Iris pigment epithelial cell (primary cell): ENCODE measurements around the gene PEX26.
"Not testable (repeated sequence)": the region's sequence is repeated elsewhere in the genome, so short reads cannot be mapped to it uniquely, and the experiment has no call there.

Source experiments
- DNase-seq: peaks from one replicate; pipeline ENCODE4 v3.0.0-alpha.2; 2011; ENCODE audit warnings: low read depth

The PEX26 gene

DNA sequence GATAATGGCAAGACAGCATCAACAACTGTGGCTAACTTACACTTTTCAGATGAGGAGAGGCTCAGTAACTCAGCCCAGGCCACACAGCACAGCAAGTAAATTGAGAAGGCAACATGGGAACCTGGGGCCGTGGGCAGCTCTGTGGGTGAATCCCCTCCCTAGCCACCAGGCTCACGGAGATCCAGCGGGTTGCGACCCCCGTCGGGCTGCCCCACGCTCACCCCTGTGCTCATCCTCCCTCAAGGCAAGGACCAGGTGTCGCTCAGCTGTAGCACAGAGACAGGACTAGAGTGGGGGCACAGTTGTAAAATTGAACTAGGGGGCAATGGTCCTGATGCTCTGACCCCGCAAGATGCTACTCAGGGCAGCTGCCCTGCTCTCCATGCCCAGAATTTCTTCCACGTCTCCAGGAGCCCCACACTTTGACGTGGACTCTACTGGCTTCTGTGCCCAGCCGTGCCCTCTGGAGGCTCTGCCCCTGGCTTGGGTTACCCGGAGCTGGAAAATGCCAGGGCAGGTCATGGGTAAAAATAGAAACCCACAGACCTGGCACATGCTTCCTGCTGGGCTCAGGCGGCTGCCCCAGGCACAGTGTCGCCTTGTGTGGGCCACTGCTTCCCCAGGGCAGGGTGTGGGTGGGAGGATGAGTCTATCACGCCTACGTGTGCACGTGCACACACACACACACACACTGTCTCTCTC is 41.8 kb downstream of the PEX26 start:
- DNase-seq: no peak

DNA sequence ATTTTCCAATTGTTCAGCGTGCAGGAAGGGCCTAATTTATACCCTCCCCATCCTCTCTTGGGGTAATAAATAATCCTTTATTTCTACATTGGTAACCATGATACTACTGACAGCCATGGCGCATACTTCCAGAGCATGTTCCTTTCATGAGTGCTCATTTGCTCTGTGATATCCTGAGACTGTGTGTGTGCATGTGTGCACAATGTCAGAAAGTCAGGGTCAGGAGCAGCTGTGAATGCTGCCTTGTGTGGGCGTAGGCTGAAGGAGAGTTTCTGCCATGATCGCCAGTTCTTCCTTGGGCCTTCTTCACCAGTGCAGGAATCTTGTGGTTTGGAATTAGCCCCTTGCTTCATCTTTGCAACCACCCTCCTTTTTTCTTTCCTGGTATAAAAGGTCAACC is 43.1 kb downstream of the PEX26 start:
- DNase-seq: no peak

DNA sequence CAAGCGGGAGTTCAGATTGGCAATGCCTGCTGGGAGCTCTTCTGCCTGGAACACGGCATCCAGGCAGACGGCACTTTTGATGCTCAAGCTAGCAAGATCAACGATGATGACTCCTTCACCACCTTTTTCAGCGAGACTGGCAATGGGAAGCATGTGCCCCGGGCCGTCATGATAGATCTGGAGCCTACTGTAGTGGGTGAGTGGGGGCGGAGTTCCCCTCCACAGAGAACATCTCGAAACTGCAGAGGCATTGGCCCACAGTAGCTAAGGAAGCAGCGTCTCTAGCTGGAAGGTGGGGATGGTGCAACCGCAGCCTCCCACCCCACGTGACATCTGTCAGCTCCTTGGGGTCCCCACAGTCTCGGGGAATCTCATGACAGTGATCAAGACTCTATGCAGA is 43.7 kb downstream of the PEX26 start:
- DNase-seq: no peak

DNA sequence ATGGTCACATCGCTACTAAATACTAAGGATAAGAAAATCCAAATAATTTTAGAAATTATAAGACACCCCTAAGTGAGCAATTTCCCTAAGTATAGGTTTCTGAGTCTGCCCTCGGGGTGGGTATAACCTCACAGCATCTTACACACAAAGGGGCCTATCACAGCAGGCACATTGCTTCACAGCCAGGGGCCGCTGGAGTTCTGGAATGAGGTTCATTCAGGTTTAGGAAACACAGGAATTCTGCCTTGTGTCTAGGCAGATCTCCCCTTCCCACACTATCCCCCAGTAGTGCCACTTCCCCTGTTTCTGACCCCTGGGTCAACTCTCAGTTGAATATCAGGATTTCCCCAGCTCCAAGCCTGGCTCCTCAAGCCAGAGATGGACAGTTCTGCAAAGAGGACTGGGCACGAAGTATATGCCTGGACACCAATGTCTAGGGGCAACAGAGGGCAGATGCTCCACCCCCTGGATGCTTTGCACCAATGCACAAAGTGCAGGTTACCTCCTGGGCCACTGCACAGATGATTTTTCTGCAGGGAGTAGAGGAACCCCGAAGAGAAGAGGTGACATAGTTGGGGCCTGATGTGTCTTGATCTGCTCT is 44.3 kb downstream of the PEX26 start:
- no peak for DNase-seq

DNA sequence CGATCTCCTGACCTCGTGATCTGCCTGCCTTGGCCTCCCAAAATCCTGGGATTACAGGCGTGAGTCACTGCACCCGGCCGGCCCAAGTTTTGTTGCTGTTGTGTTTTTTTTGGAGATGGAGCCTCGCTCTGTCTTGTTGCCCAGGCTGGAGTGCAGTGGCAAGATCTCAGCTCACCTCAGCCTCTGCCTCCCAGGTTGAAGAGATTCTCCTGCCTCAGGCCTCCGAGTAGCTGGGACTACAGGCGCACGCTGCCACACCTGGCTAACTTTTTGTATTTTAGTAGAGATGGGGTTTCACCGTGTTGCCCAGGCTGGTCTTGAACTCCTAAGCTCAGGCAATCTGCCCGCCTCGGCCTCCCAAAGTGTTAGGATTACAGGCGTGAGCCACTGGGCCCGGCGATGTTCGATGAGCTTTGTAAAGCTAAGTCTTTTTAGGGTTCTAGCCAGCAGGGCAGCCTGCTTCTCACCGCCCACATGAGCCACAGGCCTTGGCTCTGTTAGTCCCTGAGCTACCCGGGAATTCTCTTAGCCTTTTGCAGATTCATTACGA is 45.8 kb downstream of the PEX26 start:
- not testable (repeated sequence) for DNase-seq

DNA sequence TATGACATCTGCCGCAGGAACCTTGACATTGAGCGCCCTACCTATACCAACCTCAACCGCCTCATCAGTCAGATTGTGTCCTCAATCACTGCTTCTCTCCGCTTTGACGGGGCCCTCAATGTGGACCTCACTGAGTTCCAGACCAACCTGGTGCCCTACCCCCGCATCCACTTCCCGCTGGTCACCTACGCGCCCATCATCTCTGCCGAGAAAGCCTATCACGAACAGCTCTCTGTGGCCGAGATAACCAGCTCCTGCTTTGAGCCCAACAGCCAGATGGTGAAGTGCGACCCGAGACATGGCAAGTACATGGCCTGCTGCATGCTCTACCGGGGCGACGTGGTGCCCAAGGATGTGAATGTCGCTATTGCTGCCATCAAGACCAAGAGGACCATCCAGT is 48.8 kb downstream of the PEX26 start:
- no peak for DNase-seq

DNA sequence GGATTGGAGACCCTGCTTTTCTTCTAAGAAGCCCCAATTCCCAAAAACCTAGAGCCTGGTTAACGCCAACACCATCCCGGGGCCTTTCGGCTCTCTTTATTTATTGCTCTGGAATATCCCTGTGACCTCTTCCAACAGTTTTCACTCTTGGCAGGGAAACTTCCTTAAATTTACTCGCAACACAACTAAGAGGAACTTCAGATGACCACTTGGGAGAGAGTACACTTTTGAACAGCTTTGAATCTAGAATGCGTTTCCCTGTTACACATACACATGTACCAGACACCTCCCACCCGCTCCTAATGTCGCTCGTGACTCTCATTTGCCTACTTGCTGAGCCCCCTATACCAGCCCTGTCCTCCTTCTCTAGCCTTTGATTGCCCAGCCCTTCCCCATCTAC is 52.2 kb downstream of the PEX26 start:
- no peak for DNase-seq

DNA sequence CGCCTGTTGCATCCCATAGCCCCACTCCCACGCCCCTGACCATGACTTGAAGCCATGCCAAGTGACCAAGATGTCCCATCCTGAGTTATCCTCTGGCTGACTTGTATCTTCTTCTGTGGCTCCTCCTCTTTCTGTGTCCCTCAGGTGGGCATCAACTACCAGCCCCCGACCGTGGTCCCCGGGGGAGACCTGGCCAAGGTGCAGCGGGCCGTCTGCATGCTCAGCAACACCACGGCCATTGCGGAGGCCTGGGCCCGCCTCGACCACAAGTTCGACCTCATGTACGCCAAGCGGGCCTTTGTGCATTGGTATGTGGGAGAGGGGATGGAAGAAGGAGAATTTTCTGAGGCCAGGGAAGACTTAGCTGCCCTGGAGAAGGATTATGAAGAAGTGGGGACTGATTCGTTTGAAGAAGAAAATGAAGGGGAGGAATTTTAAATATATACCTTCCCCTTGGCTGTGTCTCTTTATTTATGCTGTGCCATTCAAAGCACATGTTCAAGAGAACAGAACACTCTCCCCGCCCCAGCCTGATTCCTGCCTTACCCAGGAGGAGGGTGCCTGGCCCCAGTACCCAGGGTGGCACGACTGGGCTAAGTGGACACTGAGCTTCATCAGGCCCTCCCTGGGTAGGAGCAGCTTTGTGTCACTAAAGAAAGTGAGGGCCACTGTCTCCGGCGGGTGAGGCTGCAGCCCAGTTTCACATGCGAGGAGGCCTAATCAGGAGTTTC is 53.1 kb downstream of the PEX26 start:
- no peak for DNase-seq

DNA sequence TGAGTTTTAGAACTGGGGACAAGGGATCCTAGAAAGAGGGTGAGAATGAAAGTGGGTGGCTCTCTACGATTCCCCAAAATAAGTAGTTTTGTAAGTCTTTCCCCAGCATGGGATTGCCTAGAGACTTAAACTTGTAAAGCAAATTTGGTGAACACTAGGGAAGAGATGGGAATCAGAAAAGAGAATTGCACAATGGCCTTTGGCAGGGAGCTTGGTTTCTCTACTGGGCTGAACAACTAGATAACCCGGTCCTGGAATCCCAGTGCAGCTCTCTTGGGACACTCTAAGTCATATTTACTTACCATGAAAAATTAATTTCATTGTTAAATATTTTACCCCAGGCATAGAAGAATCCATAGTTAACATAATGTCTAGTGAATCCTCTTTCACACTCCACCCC is 55.7 kb downstream of the PEX26 start:
- no peak for DNase-seq

DNA sequence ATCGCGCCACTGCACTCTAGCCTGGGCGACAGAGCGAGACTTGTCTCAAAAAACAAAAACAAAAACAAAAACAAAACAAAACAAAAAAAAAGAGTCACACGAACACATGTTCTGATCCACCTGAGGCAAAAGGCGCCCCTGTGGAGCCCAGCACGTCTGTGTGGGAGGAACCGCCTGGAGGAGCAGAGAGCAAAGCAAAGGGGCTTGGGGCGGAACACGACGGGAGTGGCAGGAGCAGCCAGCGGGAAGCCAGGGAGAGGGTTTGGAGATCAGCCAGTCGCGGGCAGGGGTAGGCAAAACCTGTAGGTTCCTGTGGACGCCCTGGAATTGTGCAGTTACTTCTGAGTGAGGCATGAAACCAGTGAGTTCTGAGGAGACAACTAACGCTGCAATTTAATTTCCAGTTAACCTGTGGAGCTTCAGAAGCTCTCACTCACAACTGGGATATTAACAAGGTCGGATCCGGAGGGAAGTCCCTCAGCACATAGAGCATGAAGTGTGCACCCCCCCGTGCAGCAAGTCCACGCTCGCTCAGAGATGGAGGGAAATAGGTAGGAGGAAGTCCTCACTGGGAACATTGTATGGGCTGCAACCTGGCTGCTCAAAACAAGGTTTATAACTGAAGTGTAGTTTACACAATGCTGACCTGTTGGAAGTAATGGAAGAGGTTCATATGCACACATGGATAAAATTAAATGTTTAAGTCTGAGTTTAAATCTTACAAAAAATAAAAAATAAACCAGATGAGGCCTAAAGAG is 59.0 kb downstream of the PEX26 start:
- no peak for DNase-seq

DNA sequence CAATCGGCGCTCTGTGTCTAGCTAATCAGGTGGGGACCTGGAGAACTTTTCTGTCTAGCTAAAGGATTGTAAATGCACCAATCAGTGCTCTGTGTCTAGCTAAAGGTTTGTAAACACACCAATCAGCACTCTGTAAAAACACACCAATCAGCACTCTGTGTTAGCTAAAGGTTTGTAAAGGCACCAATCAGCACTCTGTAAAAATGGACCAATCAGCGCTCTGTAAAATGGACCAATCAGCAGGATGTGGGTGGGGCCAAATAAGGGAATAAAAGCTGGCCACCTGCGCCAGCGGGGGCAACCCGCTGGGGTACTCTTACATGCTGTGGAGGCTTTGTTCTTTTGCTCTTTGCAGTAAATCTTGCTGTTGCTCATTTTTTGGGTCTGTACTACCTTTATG is 63.2 kb downstream of the PEX26 start:
- not testable (repeated sequence) for DNase-seq

DNA sequence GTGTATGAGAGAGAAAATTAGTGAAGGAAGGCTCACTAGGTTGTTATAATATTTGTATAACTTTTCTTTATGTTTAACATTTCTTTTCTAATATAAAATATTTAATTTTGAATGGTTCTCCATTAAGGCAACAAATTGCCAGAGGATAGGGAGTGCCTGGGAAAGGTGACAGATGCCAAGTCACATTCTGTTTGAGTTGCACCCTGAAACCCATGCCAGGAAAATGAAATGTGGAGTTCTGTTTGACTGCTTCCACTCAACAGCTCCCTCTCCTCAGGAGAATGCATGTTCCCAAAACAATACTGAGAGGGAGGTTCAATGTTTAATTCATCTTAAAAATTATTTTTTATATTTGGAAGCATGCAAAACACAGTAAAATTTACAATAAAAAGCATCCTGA is 66.3 kb downstream of the PEX26 start:
- no peak for DNase-seq

DNA sequence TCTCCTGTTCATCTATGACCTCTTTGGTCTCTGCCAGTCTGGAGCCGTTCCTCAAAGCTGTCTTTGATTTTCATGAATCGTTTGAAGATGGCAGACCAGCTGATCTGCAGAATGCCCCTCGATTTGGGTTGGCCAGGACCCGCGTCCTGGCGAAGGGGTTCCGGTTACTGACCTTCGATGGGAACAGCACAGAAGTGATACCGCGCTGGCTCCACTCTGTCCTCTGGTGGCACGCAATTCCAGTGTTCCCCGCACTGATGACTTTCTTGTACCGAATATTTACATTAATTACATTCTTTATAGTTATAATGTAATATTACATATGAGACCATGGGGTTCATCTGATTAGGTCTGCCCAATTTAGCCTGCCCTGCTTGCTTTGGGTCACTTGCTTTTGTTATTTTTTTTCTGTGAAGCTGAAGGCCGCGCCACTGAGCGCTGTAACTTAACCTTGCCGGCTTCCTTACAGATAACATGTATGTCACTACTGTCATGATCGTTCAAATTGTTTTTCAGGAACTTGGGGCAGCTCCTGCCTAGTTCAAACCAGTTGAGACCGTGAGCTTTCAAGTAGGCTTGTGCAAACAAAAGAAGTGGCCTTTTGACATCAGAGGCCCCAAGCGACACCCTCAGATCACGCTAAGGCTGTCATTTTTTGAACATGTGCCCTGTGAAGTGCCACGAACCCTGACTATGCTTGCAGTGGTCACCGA is 68.0 kb downstream of the PEX26 start:
- DNase-seq: no peak

DNA sequence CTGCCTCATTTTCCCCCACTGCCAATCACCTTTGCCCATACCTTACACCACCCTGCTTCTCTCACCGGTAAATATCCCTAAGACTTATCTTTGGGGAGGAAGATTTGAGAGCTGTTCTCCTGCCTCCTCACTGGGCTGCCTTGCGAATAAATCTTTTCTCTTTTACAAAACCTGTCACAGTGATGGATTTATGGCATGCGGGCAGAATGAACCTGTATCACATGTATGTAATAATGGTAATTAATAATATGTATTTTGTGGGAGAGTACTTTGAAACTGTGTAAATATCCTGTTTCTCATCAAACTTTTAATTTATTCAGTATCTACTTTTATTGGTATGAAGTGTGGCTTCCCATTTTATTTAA is 68.6 kb downstream of the PEX26 start:
- no peak for DNase-seq

DNA sequence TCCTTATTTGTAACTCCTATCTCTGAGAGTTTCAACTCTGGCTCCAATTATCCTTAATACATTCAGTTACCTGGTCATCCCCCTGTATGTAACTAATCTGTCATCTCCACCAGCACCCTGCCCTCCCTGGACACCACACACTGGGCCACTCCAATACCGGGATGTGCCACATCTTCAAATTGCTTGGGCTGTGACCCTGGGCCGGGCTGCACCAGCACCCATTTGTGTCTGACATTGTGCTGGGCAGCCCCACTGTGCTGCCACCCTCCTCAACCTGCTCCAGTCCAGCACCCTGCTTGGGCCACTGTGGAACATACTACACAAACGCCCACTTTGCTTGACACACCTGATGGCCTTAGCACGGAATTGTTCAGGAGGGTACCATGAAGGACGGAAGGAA is 70.0 kb downstream of the PEX26 start:
- DNase-seq: no peak

DNA sequence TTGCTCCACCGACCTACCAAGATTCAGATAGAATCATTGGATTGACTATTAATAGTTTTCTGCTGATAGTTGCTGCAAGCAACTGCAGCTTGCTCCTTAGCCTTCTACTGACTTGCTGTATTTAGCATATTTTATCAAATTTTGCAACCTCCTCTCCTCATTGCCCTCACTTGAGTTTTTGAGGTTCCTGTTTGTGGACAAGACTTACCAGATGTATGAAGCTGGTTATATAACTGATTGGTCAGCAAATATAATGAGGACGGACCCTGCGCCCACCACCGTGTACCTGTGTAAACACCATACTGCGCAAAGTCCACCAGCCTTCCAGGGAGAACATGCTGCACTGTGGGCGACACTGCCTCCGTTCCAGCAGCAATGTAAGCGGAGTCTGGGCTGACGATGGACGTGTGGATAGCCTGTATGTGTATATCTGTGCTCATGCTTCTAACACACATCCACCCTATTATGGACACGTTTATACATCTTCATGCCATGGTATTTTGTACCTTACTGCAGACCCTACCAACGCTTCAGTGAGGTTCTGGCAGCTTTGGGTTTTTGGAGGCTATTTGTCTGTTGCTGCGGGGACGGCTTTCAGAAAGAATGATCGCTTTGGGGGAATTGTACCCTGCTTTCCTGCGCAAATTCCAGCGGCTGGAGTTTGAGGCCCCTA is 70.6 kb downstream of the PEX26 start:
- no peak for DNase-seq

DNA sequence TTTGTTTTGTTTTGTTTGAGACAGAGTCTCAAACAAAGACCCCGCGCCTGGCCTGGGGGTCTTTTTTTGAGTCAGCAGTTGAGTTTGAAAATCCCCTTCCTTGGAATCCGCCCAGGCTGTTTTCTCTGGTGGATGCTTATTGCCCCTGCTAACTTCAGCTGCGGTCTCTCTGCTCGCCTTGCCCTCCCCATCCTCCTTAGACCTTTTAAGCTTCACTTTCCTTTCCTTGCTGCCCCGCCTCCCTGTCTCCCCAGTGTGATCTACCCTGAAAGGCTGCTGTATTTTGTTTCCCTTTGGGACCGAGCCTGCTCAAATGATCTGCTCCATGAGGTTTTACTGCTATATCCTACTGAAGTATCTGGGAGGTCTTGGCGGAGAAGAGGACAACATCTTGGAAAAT is 74.7 kb downstream of the PEX26 start:
- no peak for DNase-seq

DNA sequence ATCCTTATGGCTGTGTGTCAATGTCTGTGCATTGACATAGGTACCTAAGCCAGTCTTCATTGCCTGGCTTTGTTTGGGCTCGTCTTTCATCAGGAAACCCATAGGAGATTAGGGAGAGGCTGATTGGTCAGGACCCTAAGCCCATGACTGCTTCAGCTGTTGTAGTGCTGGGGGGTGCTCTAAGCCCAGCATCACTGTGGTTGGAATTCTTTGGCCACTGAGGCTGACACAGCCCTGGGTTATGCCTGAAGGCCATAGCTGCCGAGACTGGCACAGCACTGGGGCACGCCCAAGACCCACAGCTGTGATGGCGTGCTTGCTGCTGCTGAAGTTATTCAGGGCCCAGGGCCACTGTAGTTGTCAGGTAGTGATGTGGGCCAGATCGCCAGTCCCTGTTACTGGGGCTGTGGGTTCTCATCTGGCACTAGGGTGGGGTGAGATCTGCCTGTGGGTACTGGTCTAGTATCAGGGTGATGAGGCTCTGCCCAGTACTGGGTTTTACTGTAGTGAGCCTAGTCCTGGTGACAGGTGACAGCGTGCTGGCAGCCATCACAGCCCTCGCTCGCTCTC is 77.1 kb downstream of the PEX26 start:
- DNase-seq: no peak
